ENCODE measurements around the gene SLC35B1. TPM values are rescaled to one million over a fixed set of nuclear protein-coding genes. Genes with fewer than 3 reads are reported as not detected.

SLC35B1 gene
- total RNA-seq, 1 experiment from 2014 or later = 228 TPM

- no peaks in the 10 kb centered on the region for H3K27me3 Mint-ChIP-seq (ENCODE audit: insufficient read depth, unreplicated experiment)
- H3K4me3 Mint-ChIP-seq (ENCODE audit: unreplicated experiment) = no peak overlapping the region
- Histone ChIP-seq H3K4me1 (peaks cover 25% of the 10 kb centered on the region), H3K4me3 (ENCODE audit: low read depth, low read length) (no peak overlapping the region), H3K27me3 (replicated peaks; ENCODE audit: control insufficient read depth, insufficient read depth, low read length) (no peaks in the 10 kb centered on the region), H3K36me3 (ENCODE audit: control insufficient read depth, insufficient read depth, low read length) (peaks cover 6% of the 10 kb centered on the region; the same call in 1 of the 2 replicates), H3K9me3 (no peaks in the 10 kb centered on the region)
- H3K9me3 Mint-ChIP-seq (ENCODE audit: unreplicated experiment) = no peaks in the 10 kb centered on the region
- BruUV-seq (replicated peaks) = no TSS peak
- POLR2A ChIA-PET = no interaction called here
- peaks cover 12% of the 10 kb centered on the region for H3K4me1 Mint-ChIP-seq (ENCODE audit: low read depth, unreplicated experiment)
- no peaks in the 10 kb centered on the region for H3K36me3 Mint-ChIP-seq (ENCODE audit: insufficient read depth, unreplicated experiment)
- no peak overlapping the region for H3K27ac Mint-ChIP-seq (ENCODE audit: unreplicated experiment)
- intact Hi-C loops (cut with micrococcal nuclease; ENCODE audit: unreplicated experiment) = no loop called here
- no peak for TF ChIP-seq CTCF (IDR thresholded peaks at IDR 0.05; ENCODE audit: insufficient read depth in 1 of 2, low read depth in 1 of 2, low read length in 1 of 2, severe bottlenecking in 1 of 2, unreplicated experiment in 1 of 2)
- DNase-seq = no peak
- CTCF ChIA-PET = no interaction called here
Observed at GRCh38 chr17:49745175-49746139, 37.7 kb upstream of the SLC35B1 start.

GRCh38 chr17:49742166-49742638, 34.4 kb upstream of the SLC35B1 start:
- no peak for TF ChIP-seq CTCF (IDR thresholded peaks at IDR 0.05; ENCODE audit: insufficient read depth in 1 of 2, low read depth in 1 of 2, low read length in 1 of 2, severe bottlenecking in 1 of 2, unreplicated experiment in 1 of 2)
- no peaks in the 10 kb centered on the region for H3K36me3 Mint-ChIP-seq (ENCODE audit: insufficient read depth, unreplicated experiment)
- no peak overlapping the region for H3K27ac Mint-ChIP-seq (ENCODE audit: unreplicated experiment)
- H3K4me1 Mint-ChIP-seq (ENCODE audit: low read depth, unreplicated experiment) = peaks cover 12% of the 10 kb centered on the region
- ChIA-PET CTCF (interaction anchor here (0.7 to 1.0 kb wide), 2 partner anchors 20 to 22 kb away, joined by 3 read pairs; partner anchors contain the start of gene FAM117A), POLR2A (interaction anchor here (0.6 kb wide), 1 partner anchor 22 kb away, joined by 4 read pairs; the partner anchor contains the start of gene FAM117A)
- no peaks in the 10 kb centered on the region for H3K27me3 Mint-ChIP-seq (ENCODE audit: insufficient read depth, unreplicated experiment)
- no peak overlapping the region for H3K4me3 Mint-ChIP-seq (ENCODE audit: unreplicated experiment)
- no peak for DNase-seq
- no peaks in the 10 kb centered on the region for H3K36me3 ChIP-seq (ENCODE audit: control insufficient read depth, insufficient read depth, low read length)
- H3K9me3 Mint-ChIP-seq (ENCODE audit: unreplicated experiment) = no peaks in the 10 kb centered on the region
- no peaks in the 10 kb centered on the region for H3K27me3 ChIP-seq (replicated peaks; ENCODE audit: control insufficient read depth, insufficient read depth, low read length)
- H3K9me3 ChIP-seq = no peaks in the 10 kb centered on the region
- BruUV-seq (replicated peaks) = no TSS peak
- peaks cover 16% of the 10 kb centered on the region for H3K4me1 ChIP-seq
- intact Hi-C loops (cut with micrococcal nuclease; ENCODE audit: unreplicated experiment) = no loop called here
- no peak overlapping the region for H3K4me3 ChIP-seq (ENCODE audit: low read depth, low read length)

- no peak overlapping the region for H3K4me3 Mint-ChIP-seq (ENCODE audit: unreplicated experiment)
- Histone ChIP-seq H3K36me3 (ENCODE audit: control insufficient read depth, insufficient read depth, low read length) (no peaks in the 10 kb centered on the region), H3K9me3 (no peaks in the 10 kb centered on the region), H3K4me1 (peaks cover 16% of the 10 kb centered on the region), H3K4me3 (ENCODE audit: low read depth, low read length) (no peak overlapping the region), H3K27me3 (replicated peaks; ENCODE audit: control insufficient read depth, insufficient read depth, low read length) (no peaks in the 10 kb centered on the region)
- H3K4me1 Mint-ChIP-seq (ENCODE audit: low read depth, unreplicated experiment) = peaks cover 12% of the 10 kb centered on the region
- no peaks in the 10 kb centered on the region for H3K27me3 Mint-ChIP-seq (ENCODE audit: insufficient read depth, unreplicated experiment)
- intact Hi-C loops (cut with micrococcal nuclease; ENCODE audit: unreplicated experiment) = no loop called here
- CTCF ChIA-PET = interaction anchor here (1.0 kb wide), 1 partner anchor 20 kb away, joined by 3 read pairs; no protein-coding TSS in a partner anchor
- no peak for DNase-seq
- no peak for TF ChIP-seq CTCF (IDR thresholded peaks at IDR 0.05; ENCODE audit: insufficient read depth in 1 of 2, low read depth in 1 of 2, low read length in 1 of 2, severe bottlenecking in 1 of 2, unreplicated experiment in 1 of 2)
- POLR2A ChIA-PET = no interaction called here
- H3K36me3 Mint-ChIP-seq (ENCODE audit: insufficient read depth, unreplicated experiment) = no peaks in the 10 kb centered on the region
- BruUV-seq (replicated peaks) = no TSS peak
- no peak overlapping the region for H3K27ac Mint-ChIP-seq (ENCODE audit: unreplicated experiment)
- H3K9me3 Mint-ChIP-seq (ENCODE audit: unreplicated experiment) = no peaks in the 10 kb centered on the region
Observed at GRCh38 chr17:49741692-49742076, 33.9 kb upstream of the SLC35B1 start.

Data from Caco-2 (cell line).